Measurements from ENCODE around the gene NMNAT2. TPM values are rescaled to one million over a fixed set of nuclear protein-coding genes. Genes with fewer than 3 reads are reported as not detected.

NMNAT2 gene
- total RNA-seq, 2 donors from 2014 or later: 1.7 to 5.1 TPM

GRCh38 chr1:183249941-183250452, 168.2 kb downstream of the NMNAT2 start:
- DNase-seq: no peak
- no peaks in the 10 kb centered on the region for H3K4me1 Mint-ChIP-seq
- no peak overlapping the region for H3K27ac Mint-ChIP-seq
- H3K9me3 Mint-ChIP-seq: peaks cover 35% of the 10 kb centered on the region
- H3K27ac ChIP-seq (ENCODE audit: low read depth, low read length): no peak overlapping the region
- no peaks in the 10 kb centered on the region for H3K36me3 ChIP-seq (ENCODE audit: control insufficient read depth, insufficient read depth, low read length)
- H3K27me3 Mint-ChIP-seq (ENCODE audit: insufficient read depth): peaks cover 92% of the 10 kb centered on the region
- H3K36me3 Mint-ChIP-seq (ENCODE audit: low read depth): peaks cover 5% of the 10 kb centered on the region
- H3K4me3 Mint-ChIP-seq: no peak overlapping the region
- no peaks in the 10 kb centered on the region for H3K4me1 ChIP-seq (ENCODE audit: control insufficient read depth, insufficient read depth, low read length)
- 90 to 95% methylated on average over 5 of the region's 5 CpGs for WGBS, 2 experiments (ENCODE audit: insufficient coverage in 1 of 2, insufficient read length in 1 of 2)
- H3K9ac ChIP-seq (ENCODE audit: extremely low read depth, low read length, poor library complexity, severe bottlenecking): no peak overlapping the region
- H3K27me3 ChIP-seq (ENCODE audit: control insufficient read depth, insufficient read depth, low read length, poor library complexity, severe bottlenecking): peaks cover 98% of the 10 kb centered on the region
- no peak for TF ChIP-seq CTCF (conservative IDR thresholded peaks at IDR 0.05)
- H3K4me3 ChIP-seq (ENCODE audit: low read length): no peak overlapping the region
- peaks cover 33% of the 10 kb centered on the region for H3K9me3 ChIP-seq (ENCODE audit: control insufficient read depth, low read length)

- peaks cover 92% of the 10 kb centered on the region for H3K27me3 Mint-ChIP-seq (ENCODE audit: insufficient read depth)
- H3K4me3 Mint-ChIP-seq: no peak overlapping the region
- TF ChIP-seq CTCF (conservative IDR thresholded peaks at IDR 0.05): no peak
- H3K4me1 Mint-ChIP-seq: no peaks in the 10 kb centered on the region
- H3K9me3 Mint-ChIP-seq: peaks cover 27% of the 10 kb centered on the region
- no peak overlapping the region for H3K27ac Mint-ChIP-seq
- peaks cover 98% of the 10 kb centered on the region for H3K27me3 ChIP-seq (ENCODE audit: control insufficient read depth, insufficient read depth, low read length, poor library complexity, severe bottlenecking)
- no peak overlapping the region for H3K9ac ChIP-seq (ENCODE audit: extremely low read depth, low read length, poor library complexity, severe bottlenecking)
- DNase-seq: no peak
- peaks cover 1% of the 10 kb centered on the region for H3K36me3 Mint-ChIP-seq (ENCODE audit: low read depth)
- H3K9me3 ChIP-seq (ENCODE audit: control insufficient read depth, low read length): peaks cover 24% of the 10 kb centered on the region
- H3K27ac ChIP-seq (ENCODE audit: low read depth, low read length): no peak overlapping the region
- H3K4me3 ChIP-seq (ENCODE audit: low read length): no peak overlapping the region
- H3K4me1 ChIP-seq (ENCODE audit: control insufficient read depth, insufficient read depth, low read length): no peaks in the 10 kb centered on the region
- 93 to 94% methylated on average over 2 to 4 of the region's 4 CpGs for WGBS, 2 experiments (ENCODE audit: insufficient coverage in 1 of 2, insufficient read length in 1 of 2)
- H3K36me3 ChIP-seq (ENCODE audit: control insufficient read depth, insufficient read depth, low read length): no peaks in the 10 kb centered on the region
These were observed 169.0 kb downstream of the NMNAT2 start for GRCh38 chr1:183248989-183249691.

- peaks cover 96% of the 10 kb centered on the region for H3K27me3 Mint-ChIP-seq (ENCODE audit: insufficient read depth)
- Histone ChIP-seq H3K27ac (ENCODE audit: low read depth, low read length) (no peak overlapping the region), H3K4me1 (ENCODE audit: control insufficient read depth, insufficient read depth, low read length) (no peaks in the 10 kb centered on the region), H3K9me3 (ENCODE audit: control insufficient read depth, low read length) (peaks cover 15% of the 10 kb centered on the region), H3K9ac (ENCODE audit: extremely low read depth, low read length, poor library complexity, severe bottlenecking) (no peak overlapping the region), H3K27me3 (ENCODE audit: control insufficient read depth, insufficient read depth, low read length, poor library complexity, severe bottlenecking) (peaks cover 100% of the 10 kb centered on the region), H3K4me3 (ENCODE audit: low read length) (no peak overlapping the region), H3K36me3 (ENCODE audit: control insufficient read depth, insufficient read depth, low read length) (no peaks in the 10 kb centered on the region)
- DNase-seq: no peak
- no peak overlapping the region for H3K27ac Mint-ChIP-seq
- H3K4me3 Mint-ChIP-seq: no peak overlapping the region
- peaks cover 1% of the 10 kb centered on the region for H3K36me3 Mint-ChIP-seq (ENCODE audit: low read depth)
- TF ChIP-seq CTCF (conservative IDR thresholded peaks at IDR 0.05): no peak
- 87 to 100% methylated on average over 1 of the region's 1 CpG for WGBS, 2 experiments (ENCODE audit: insufficient coverage in 1 of 2, insufficient read length in 1 of 2)
- no peaks in the 10 kb centered on the region for H3K4me1 Mint-ChIP-seq
- H3K9me3 Mint-ChIP-seq: peaks cover 24% of the 10 kb centered on the region
These were observed 170.2 kb downstream of the NMNAT2 start for GRCh38 chr1:183247931-183248330.
